OCI-LY1 (cell line): ENCODE data around the gene TAS2R3.
A peak's percentile ranks its signal among the peaks of the same experiment; 100 is the strongest.

Experiments
- EZH2 ChIP-seq: fragments of 200-600 bp; sonication (generic), shearing (Covaris generic); IDR thresholded peaks from 2 replicates; pipeline ENCODE4 v1.8.0; 2017; ENCODE audit warnings: borderline replicate concordance, mixed run types, mild to moderate bottlenecking, antibody characterized with exemption, low read length, moderate library complexity, mixed read lengths
- TF ChIP-seq, protein P1 (sequence below): fragments of 200-600 bp; sonication (generic), shearing (Covaris generic); IDR thresholded peaks from 2 replicates; pipeline ENCODE4 v1.5.1; 2017; ENCODE audit warnings: mild to moderate bottlenecking, antibody characterized with exemption, low read length, moderate library complexity, mixed read lengths

DNA sequence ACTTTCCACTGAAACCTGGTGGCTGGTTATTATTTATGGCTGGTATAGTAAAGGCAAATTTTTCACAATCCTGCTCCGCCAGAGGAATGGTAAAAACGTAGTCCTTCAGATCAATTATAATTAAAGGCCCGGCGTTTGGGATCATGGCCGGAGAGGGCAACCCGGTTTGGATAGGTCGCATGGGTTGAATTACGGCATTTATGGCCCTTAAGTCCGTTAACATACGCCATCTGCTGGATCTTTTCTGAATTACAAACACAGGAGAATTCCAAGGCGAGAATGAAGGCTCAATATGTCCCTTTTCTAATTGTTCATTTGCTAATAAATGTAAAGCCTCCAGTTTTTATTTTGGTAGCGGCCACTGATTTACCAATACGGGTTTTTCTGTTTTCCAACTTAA is 11.3 kb upstream of the TAS2R3 start:
- TF ChIP-seq, protein P1, sequence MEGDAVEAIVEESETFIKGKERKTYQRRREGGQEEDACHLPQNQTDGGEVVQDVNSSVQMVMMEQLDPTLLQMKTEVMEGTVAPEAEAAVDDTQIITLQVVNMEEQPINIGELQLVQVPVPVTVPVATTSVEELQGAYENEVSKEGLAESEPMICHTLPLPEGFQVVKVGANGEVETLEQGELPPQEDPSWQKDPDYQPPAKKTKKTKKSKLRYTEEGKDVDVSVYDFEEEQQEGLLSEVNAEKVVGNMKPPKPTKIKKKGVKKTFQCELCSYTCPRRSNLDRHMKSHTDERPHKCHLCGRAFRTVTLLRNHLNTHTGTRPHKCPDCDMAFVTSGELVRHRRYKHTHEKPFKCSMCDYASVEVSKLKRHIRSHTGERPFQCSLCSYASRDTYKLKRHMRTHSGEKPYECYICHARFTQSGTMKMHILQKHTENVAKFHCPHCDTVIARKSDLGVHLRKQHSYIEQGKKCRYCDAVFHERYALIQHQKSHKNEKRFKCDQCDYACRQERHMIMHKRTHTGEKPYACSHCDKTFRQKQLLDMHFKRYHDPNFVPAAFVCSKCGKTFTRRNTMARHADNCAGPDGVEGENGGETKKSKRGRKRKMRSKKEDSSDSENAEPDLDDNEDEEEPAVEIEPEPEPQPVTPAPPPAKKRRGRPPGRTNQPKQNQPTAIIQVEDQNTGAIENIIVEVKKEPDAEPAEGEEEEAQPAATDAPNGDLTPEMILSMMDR = peak; percentile 35
- no peak for TF ChIP-seq EZH2
